ENCODE data around the gene PRKCE. TPM values are rescaled to one million over a fixed set of nuclear protein-coding genes. Genes with fewer than 3 reads are reported as not detected.

PRKCE gene
- total RNA-seq, 1 donor: 12.5 TPM

DNA sequence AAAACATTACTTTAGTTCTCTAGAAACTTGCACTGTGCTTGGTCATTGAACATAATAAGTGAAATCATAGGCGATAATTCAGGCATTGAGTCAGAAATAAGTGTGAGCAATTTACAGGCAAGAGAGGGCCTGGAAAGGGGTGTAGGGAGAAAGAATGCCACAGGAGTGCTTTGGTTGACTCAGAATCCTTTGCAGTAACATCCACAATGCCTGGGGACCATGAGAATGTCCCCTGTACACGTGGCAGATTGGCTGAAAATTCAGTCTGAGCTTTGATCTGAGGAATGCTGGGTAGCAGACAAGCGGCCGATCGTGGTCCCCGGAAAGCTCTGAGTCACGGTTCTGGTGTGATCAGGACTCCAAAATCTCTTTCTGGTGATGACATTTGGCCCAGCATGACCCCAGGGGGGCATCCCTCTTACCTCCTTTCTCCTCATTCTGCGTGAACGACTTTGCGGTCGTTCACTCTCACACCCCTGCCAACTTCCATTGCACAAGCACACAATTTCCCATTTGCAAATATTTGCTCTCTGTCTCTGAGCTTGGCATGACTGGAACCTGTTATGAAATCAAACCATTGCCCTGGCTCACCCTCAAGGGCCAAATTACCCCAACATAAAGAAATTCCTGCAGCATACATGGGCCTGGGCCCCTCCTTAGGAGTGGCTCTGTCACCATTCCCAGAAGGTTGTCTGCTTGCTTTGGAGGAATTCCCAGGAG, 340.7 kb downstream of the PRKCE start:
- DNase-seq (ENCODE audit: low read depth): peak; percentile 98
- no peak for TF ChIP-seq CTCF (IDR thresholded peaks at IDR 0.05; ENCODE audit: insufficient read depth, low read length)

GRCh38 chr2:45992741-45993475, 341.4 kb downstream of the PRKCE start:
- DNase-seq (ENCODE audit: low read depth): no peak
- no peak for TF ChIP-seq CTCF (IDR thresholded peaks at IDR 0.05; ENCODE audit: insufficient read depth, low read length)
- no peak overlapping the region for H3K4me3 ChIP-seq (ENCODE audit: low read depth, low read length)

More for the DNA sequence above, 340.7 kb downstream of the PRKCE start:
- no peak overlapping the region for H3K4me3 ChIP-seq (ENCODE audit: low read depth, low read length)

- no peak overlapping the region for H3K4me3 ChIP-seq (ENCODE audit: low read depth, low read length)
- peak; percentile 94 for DNase-seq (ENCODE audit: low read depth)
- TF ChIP-seq CTCF (IDR thresholded peaks at IDR 0.05; ENCODE audit: insufficient read depth, low read length): peak; percentile 86
Observed at GRCh38 chr2:45993476-45993991, 342.1 kb downstream of the PRKCE start.

- no peak overlapping the region for H3K4me3 ChIP-seq (ENCODE audit: low read depth, low read length)
- no peak for DNase-seq (ENCODE audit: low read depth)
- no peak for TF ChIP-seq CTCF (IDR thresholded peaks at IDR 0.05; ENCODE audit: insufficient read depth, low read length)
Observed at GRCh38 chr2:45994060-45994459, 342.6 kb downstream of the PRKCE start.

DNA sequence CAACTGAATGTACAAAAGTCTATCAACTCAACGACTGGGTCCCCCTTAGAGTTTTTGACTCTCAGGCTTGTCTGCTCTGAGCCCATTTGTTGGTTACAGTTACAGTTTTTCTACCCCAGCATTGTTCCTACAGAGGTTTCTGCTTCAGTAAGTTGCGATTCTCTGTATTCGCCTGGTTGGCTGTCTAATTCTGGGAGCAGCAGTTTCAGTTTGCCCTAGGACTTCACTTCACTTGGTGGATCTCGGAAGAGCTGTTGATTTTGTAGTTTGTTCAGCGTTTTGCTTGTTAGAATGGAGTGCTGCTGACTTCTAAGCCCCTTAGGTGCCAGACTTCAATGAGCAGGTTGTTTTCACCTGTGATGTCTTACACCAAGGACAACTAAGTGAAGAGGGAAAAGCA, 349.2 kb downstream of the PRKCE start:
- H3K4me3 ChIP-seq (ENCODE audit: low read depth, low read length): no peak overlapping the region
- DNase-seq (ENCODE audit: low read depth): no peak
- TF ChIP-seq CTCF (IDR thresholded peaks at IDR 0.05; ENCODE audit: insufficient read depth, low read length): no peak

GRCh38 chr2:46001290-46001689, 349.8 kb downstream of the PRKCE start:
- H3K4me3 ChIP-seq (ENCODE audit: low read depth, low read length): no peak overlapping the region
- TF ChIP-seq CTCF (IDR thresholded peaks at IDR 0.05; ENCODE audit: insufficient read depth, low read length): no peak
- DNase-seq (ENCODE audit: low read depth): no peak

Measured in fibroblast of the aortic adventitia (primary cell).